Activated T-helper 2 cell treated with anti-CD3 and anti-CD28 coated beads, Interferon-gamma antibody, Interleukin-2, Interleukin-4, amounts not matched to agents 10 μg/mL and 5 μg/mL and 100 μg/mL, durations not matched to agents 14 hours and 24 hours and 36 hours (primary cell): ENCODE data around the gene ZBTB3. TPM values are rescaled to one million over a fixed set of nuclear protein-coding genes. Genes with fewer than 3 reads are reported as not detected.
"Not testable (repeated sequence)": the region's sequence is repeated elsewhere in the genome, so short reads cannot be mapped to it uniquely, and the experiment has no call there.

Experiments
- DNase-seq: peaks from one replicate; pipeline ENCODE4 v3.0.0; 2021; ENCODE audit warnings: low spot score
- H3K27ac Mint-ChIP-seq: one replicate; pipeline ENCODE4 v1.8.0; 2021; ENCODE audit warnings: mixed read lengths
- H3K27me3 Mint-ChIP-seq: one replicate; pipeline ENCODE4 v1.8.0; 2021; ENCODE audit warnings: low read depth, mixed read lengths
- H3K36me3 Mint-ChIP-seq: one replicate; pipeline ENCODE4 v1.8.0; 2021; ENCODE audit warnings: low read depth, mixed read lengths
- H3K4me1 Mint-ChIP-seq: one replicate; pipeline ENCODE4 v1.8.0; 2021; ENCODE audit warnings: low read depth, mixed read lengths
- H3K4me3 Mint-ChIP-seq: one replicate; pipeline ENCODE4 v1.8.0; 2021; ENCODE audit warnings: low read depth, mild to moderate bottlenecking, moderate library complexity, mixed read lengths
- H3K9me3 Mint-ChIP-seq: one replicate; pipeline ENCODE4 v1.8.0; 2021; ENCODE audit warnings: mixed read lengths
- intact Hi-C: fragments of 100-400 bp; cut with micrococcal nuclease; formaldehyde crosslinking; loops from one replicate; pipeline ENCODE4 v1.15.1; 2023
- total RNA-seq: library from RNA; stranded (reverse); gene quantifications from 2 replicates; pipeline ENCODE4 v1.2.3, GENCODE V29; 2022

The ZBTB3 gene
- total RNA-seq, 1 donor from 2014 or later: 9.3 TPM

- Mint-ChIP-seq H3K27ac (peak overlapping the region; percentile 46), H3K9me3 (no peaks in the 10 kb centered on the region), H3K4me1 (peaks cover 7% of the 10 kb centered on the region), H3K4me3 (no peak overlapping the region), H3K27me3 (no peaks in the 10 kb centered on the region), H3K36me3 (peaks cover 11% of the 10 kb centered on the region)
- DNase-seq: no peak
- intact Hi-C loops: loop anchor here (2.0 kb wide), 1 partner anchor 23 kb away; the partner anchor contains the start of gene TTC9C
Observed at GRCh38 chr11:62752177-62752785, 1.7 kb downstream of the ZBTB3 start.

- not testable (repeated sequence) for H3K4me1 Mint-ChIP-seq
Observed at GRCh38 chr11:62749931-62750330, 4.0 kb downstream of the ZBTB3 start.

GRCh38 chr11:62747475-62748160 lies 6.3 kb downstream of the ZBTB3 start:
- Mint-ChIP-seq H3K9me3 (no peaks in the 10 kb centered on the region), H3K4me3 (no peak overlapping the region), H3K4me1 (peaks cover 4% of the 10 kb centered on the region), H3K36me3 (peaks cover 11% of the 10 kb centered on the region), H3K27me3 (no peaks in the 10 kb centered on the region), H3K27ac (no peak overlapping the region)
- intact Hi-C loops: no loop called here
- no peak for DNase-seq

More at GRCh38 chr11:62749931-62750330, 4.0 kb downstream of the ZBTB3 start:
- H3K36me3 Mint-ChIP-seq: peaks cover 11% of the 10 kb centered on the region
- H3K4me3 Mint-ChIP-seq, H3K9me3 Mint-ChIP-seq, intact Hi-C loops, DNase-seq, H3K27me3 Mint-ChIP-seq, H3K27ac Mint-ChIP-seq: not testable (repeated sequence)

- no peak overlapping the region for H3K4me3 Mint-ChIP-seq
- intact Hi-C loops: no loop called here
- peaks cover 5% of the 10 kb centered on the region for H3K4me1 Mint-ChIP-seq
- no peak for DNase-seq
- H3K27ac Mint-ChIP-seq: no peak overlapping the region
- H3K27me3 Mint-ChIP-seq: no peaks in the 10 kb centered on the region
- H3K36me3 Mint-ChIP-seq: peaks cover 40% of the 10 kb centered on the region
- H3K9me3 Mint-ChIP-seq: no peaks in the 10 kb centered on the region
Observed at GRCh38 chr11:62737196-62737595, 16.8 kb downstream of the ZBTB3 start.

GRCh38 chr11:62732830-62733229 lies 21.1 kb downstream of the ZBTB3 start:
- Mint-ChIP-seq H3K36me3 (peaks cover 43% of the 10 kb centered on the region), H3K4me3 (no peak overlapping the region), H3K27me3 (no peaks in the 10 kb centered on the region), H3K4me1 (peaks cover 10% of the 10 kb centered on the region), H3K9me3 (no peaks in the 10 kb centered on the region), H3K27ac (peak overlapping the region; percentile 6)
- intact Hi-C loops: no loop called here
- DNase-seq: no peak

- H3K27ac Mint-ChIP-seq, H3K9me3 Mint-ChIP-seq, intact Hi-C loops, DNase-seq, H3K27me3 Mint-ChIP-seq: not testable (repeated sequence)
- H3K36me3 Mint-ChIP-seq: peaks cover 46% of the 10 kb centered on the region
- H3K4me3 Mint-ChIP-seq: peak overlapping the region; percentile 76
- peaks cover 15% of the 10 kb centered on the region for H3K4me1 Mint-ChIP-seq
Observed at GRCh38 chr11:62730076-62730475, 23.9 kb downstream of the ZBTB3 start.

- Mint-ChIP-seq H3K27ac (peak within 1 kb of the TSS; percentile 96), H3K36me3 (peaks cover 61% of the 10 kb centered on the region), H3K9me3 (no peaks in the 10 kb centered on the region), H3K4me1 (peaks cover 30% of the 10 kb centered on the region), H3K4me3 (peak within 1 kb of the TSS; percentile 99), H3K27me3 (no peaks in the 10 kb centered on the region)
- intact Hi-C loops: loop anchor here (2.0 to 5.0 kb wide), 3 partner anchors 24 to 126 kb away; partner anchors contain the start of genes INTS5 and MTA2
- DNase-seq: peak; percentile 78
Observed at GRCh38 chr11:62728171-62728988, 25.6 kb downstream of the ZBTB3 start, which contains the start of gene TTC9C. TSS of gene TTC9C (plus strand) at chr11:62728486. CDS start at chr11:62728849, 363 bp downstream.

- Mint-ChIP-seq H3K9me3 (no peaks in the 10 kb centered on the region), H3K4me3 (peak overlapping the region; percentile 99), H3K27me3 (no peaks in the 10 kb centered on the region), H3K36me3 (peaks cover 61% of the 10 kb centered on the region), H3K27ac (peak overlapping the region; percentile 96), H3K4me1 (peaks cover 26% of the 10 kb centered on the region)
- peak; percentile 85 for DNase-seq
- intact Hi-C loops: loop anchor here (1.0 to 5.0 kb wide), 10 partner anchors 19 to 153 kb away; partner anchors contain the start of genes INTS5, LBHD1, MTA2 and SLC3A2
Observed at GRCh38 chr11:62727872-62728170, 26.1 kb downstream of the ZBTB3 start.

GRCh38 chr11:62727165-62727871 lies 26.6 kb downstream of the ZBTB3 start, which contains the start of gene HNRNPUL2:
TSS of gene HNRNPUL2 (minus strand) at chr11:62727457. CDS start at chr11:62727156, 301 bp downstream.
- Mint-ChIP-seq H3K4me3 (peak within 1 kb of the TSS; percentile 99), H3K4me1 (peaks cover 30% of the 10 kb centered on the region), H3K36me3 (peaks cover 65% of the 10 kb centered on the region), H3K27ac (peak within 1 kb of the TSS; percentile 96), H3K9me3 (no peaks in the 10 kb centered on the region), H3K27me3 (no peaks in the 10 kb centered on the region)
- intact Hi-C loops: loop anchor here (1.0 to 5.0 kb wide), 9 partner anchors 18 to 153 kb away; partner anchors contain the start of genes INTS5, LBHD1, MTA2 and SLC3A2
- peak; percentile 100 for DNase-seq

GRCh38 chr11:62726915-62727164 lies 27.1 kb downstream of the ZBTB3 start:
- intact Hi-C loops: loop anchor here (1.0 to 5.0 kb wide), 9 partner anchors 18 to 154 kb away; partner anchors contain the start of genes INTS5, LBHD1, MTA2 and SLC3A2
- Mint-ChIP-seq H3K4me1 (peaks cover 34% of the 10 kb centered on the region), H3K36me3 (peaks cover 70% of the 10 kb centered on the region), H3K9me3 (no peaks in the 10 kb centered on the region), H3K27ac (peak overlapping the region; percentile 96), H3K4me3 (peak overlapping the region; percentile 99), H3K27me3 (no peaks in the 10 kb centered on the region)
- DNase-seq: no peak

GRCh38 chr11:62726156-62726914 lies 27.6 kb downstream of the ZBTB3 start:
- Mint-ChIP-seq H3K4me1 (peaks cover 37% of the 10 kb centered on the region), H3K36me3 (peaks cover 72% of the 10 kb centered on the region), H3K9me3 (no peaks in the 10 kb centered on the region), H3K4me3 (peak overlapping the region; percentile 99), H3K27ac (peak overlapping the region; percentile 65), H3K27me3 (no peaks in the 10 kb centered on the region)
- intact Hi-C loops: loop anchor here (2.0 to 5.0 kb wide), 4 partner anchors 54 to 154 kb away; partner anchors contain the start of genes INTS5, LBHD1, MTA2 and SLC3A2
- DNase-seq: no peak
